SK-N-SH treated with all-trans-retinoic acid at 6 μM for 48 hours (cell line): ENCODE measurements around the gene UVRAG.

Source experiments
- PATZ1 ChIP-seq: fragments of 250-450 bp; sonication (Bioruptor Pico); IDR thresholded peaks from 2 replicates; pipeline ENCODE4 v1.8.0; 2020; ENCODE audit warnings: mild to moderate bottlenecking, moderate library complexity, borderline replicate concordance
- PPARA ChIP-seq: fragments of 250-450 bp; sonication (Bioruptor Pico); IDR thresholded peaks from 2 replicates; pipeline ENCODE4 v1.5.0; 2020; ENCODE audit warnings: mild to moderate bottlenecking, borderline replicate concordance
- TOX ChIP-seq: fragments of 250-450 bp; sonication (Bioruptor Pico); IDR thresholded peaks from 2 replicates; pipeline ENCODE4 v1.8.0; 2021; ENCODE audit warnings: mild to moderate bottlenecking, moderate library complexity, borderline replicate concordance
- ZC3H10 ChIP-seq: fragments of 250-450 bp; sonication (Bioruptor Pico); IDR thresholded peaks from 2 replicates; pipeline ENCODE4 v1.5.1; 2021; ENCODE audit warnings: mild to moderate bottlenecking, moderate library complexity
- ZFP3 ChIP-seq: fragments of 250-450 bp; sonication (Bioruptor Pico); IDR thresholded peaks from 2 replicates; pipeline ENCODE4 v1.5.0; 2020; ENCODE audit warnings: mild to moderate bottlenecking, moderate library complexity
- ZFP30 ChIP-seq: fragments of 450-650 bp; formaldehyde crosslinking; IDR thresholded peaks from 2 replicates; pipeline ENCODE4 v1.5.0; 2022; ENCODE audit warnings: mild to moderate bottlenecking, moderate library complexity
- ZNF70 ChIP-seq: fragments of 450-650 bp; formaldehyde crosslinking; IDR thresholded peaks from 2 replicates; pipeline ENCODE4 v1.5.0; 2020; ENCODE audit warnings: mild to moderate bottlenecking, moderate library complexity
- TF ChIP-seq, protein P1 (sequence below): fragments of 250-450 bp; sonication (Bioruptor Pico); IDR thresholded peaks from 2 replicates; pipeline ENCODE4 v1.8.0; 2021; ENCODE audit warnings: low read depth, mild to moderate bottlenecking, moderate library complexity, borderline replicate concordance

DNA sequence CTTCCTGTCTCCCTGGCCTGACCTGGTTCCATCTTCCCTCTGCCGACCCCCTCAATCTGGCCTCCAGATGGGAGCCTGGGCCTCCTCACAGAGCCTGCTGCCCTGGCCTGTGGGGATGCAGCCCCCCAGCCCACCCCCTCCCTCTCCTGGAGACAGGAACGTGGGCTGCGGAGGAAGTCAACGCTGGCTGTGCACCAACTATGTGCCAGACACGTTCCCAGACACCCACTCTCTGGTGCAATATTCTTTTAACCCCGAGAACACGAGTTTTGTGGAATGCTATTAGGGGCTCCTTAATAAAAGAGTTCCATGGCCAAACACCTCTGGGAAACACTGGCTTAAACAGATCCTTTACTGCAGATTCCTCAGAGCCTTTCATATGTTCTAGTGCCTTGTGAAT lies 375.4 kb downstream of the UVRAG start:
- TF ChIP-seq ZNF70 (no peak), ZFP3 (CRISPR knock-in tag) (no peak), PATZ1 (CRISPR knock-in tag) (no peak), ZFP30 (CRISPR knock-in tag) (no peak), TOX (CRISPR knock-in tag) (no peak), PPARA (CRISPR knock-in tag) (no peak), ZC3H10 (CRISPR knock-in tag) (no peak)
- TF ChIP-seq, protein P1, sequence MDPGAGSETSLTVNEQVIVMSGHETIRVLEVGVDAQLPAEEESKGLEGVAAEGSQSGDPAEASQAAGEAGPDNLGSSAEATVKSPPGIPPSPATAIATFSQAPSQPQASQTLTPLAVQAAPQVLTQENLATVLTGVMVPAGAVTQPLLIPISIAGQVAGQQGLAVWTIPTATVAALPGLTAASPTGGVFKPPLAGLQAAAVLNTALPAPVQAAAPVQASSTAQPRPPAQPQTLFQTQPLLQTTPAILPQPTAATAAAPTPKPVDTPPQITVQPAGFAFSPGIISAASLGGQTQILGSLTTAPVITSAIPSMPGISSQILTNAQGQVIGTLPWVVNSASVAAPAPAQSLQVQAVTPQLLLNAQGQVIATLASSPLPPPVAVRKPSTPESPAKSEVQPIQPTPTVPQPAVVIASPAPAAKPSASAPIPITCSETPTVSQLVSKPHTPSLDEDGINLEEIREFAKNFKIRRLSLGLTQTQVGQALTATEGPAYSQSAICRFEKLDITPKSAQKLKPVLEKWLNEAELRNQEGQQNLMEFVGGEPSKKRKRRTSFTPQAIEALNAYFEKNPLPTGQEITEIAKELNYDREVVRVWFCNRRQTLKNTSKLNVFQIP (CRISPR knock-in tag): no peak
